Measurements from ENCODE around the gene BTBD16. TPM values are rescaled to one million over a fixed set of nuclear protein-coding genes. Genes with fewer than 3 reads are reported as not detected.

BTBD16 gene
- total RNA-seq, 1 donor from 2014 or later: not detected

DNA sequence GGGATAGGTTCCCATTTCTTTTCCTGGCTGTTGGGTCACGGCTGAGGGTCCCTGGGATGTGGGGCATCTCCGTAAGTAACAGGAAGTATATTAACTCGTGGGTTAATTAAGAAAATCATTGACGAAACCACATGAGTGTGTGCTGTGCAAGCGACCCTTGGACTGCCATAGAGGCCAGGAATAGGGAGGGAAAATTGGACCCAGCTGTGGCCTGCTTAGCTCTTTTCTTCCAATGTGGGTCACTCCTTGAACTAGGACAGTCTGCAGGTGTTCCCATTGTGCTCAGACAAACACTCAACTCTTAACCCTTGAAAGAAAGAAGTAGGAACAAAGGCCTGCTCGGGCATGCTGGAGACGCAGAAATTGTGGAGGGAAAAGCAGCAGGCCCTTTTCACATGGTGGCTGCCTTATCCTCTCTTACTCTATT lies 77.9 kb downstream of the BTBD16 start:
- H3K4me1 ChIP-seq: no peaks in the 10 kb centered on the region
- intact Hi-C loops (cut with DNase I): no loop called here
- no peak for TF ChIP-seq CTCF (IDR thresholded peaks at IDR 0.05)
- H3K27ac ChIP-seq: no peak overlapping the region
- H3K27me3 ChIP-seq: no peaks in the 10 kb centered on the region
- no peak for DNase-seq (ENCODE audit: low spot score in 2 of 2)
- no peaks in the 10 kb centered on the region for H3K36me3 ChIP-seq
- no peaks in the 10 kb centered on the region for H3K9me3 ChIP-seq
- H3K4me3 ChIP-seq: no peak overlapping the region

DNA sequence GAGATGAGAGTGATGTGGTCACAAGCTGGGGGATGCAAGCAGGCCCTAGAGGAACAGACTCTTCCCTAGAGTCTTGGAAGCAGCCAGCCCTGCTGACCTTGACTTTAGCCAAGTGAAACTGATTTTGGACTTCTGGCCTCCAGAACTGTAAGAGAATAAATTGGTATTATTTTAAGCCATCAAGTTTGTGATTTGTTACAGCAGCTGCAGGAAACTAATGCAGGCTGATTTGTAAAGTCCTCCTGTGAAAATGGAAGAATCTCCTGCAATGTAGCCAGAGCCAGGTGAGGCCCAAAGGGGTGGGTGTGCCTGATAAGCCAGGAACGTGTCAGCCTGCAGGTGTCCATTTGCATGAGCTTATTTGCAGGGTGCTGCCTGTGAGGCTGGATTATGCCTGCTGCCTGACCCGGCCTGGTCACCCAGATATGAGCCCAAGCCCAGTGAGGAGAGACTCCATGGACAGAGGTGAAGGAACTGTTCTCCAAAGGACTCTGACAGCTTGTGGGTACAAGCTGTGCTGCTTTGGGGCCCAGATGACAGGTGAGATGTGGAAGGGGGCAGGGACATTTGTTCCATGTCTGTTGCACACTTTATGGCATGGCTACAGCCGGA lies 78.8 kb downstream of the BTBD16 start:
- Histone ChIP-seq H3K36me3 (no peaks in the 10 kb centered on the region), H3K9me3 (no peaks in the 10 kb centered on the region), H3K4me3 (no peak overlapping the region), H3K27ac (no peak overlapping the region), H3K27me3 (no peaks in the 10 kb centered on the region), H3K4me1 (no peaks in the 10 kb centered on the region)
- TF ChIP-seq CTCF (IDR thresholded peaks at IDR 0.05): no peak
- no peak for DNase-seq (ENCODE audit: low spot score in 2 of 2)
- intact Hi-C loops (cut with DNase I): no loop called here

GRCh38 chr10:122350893-122351292 lies 79.8 kb downstream of the BTBD16 start:
- Histone ChIP-seq H3K4me1 (no peaks in the 10 kb centered on the region), H3K27me3 (no peaks in the 10 kb centered on the region), H3K27ac (no peak overlapping the region), H3K4me3 (no peak overlapping the region), H3K36me3 (no peaks in the 10 kb centered on the region), H3K9me3 (no peaks in the 10 kb centered on the region)
- intact Hi-C loops (cut with DNase I): no loop called here
- DNase-seq (ENCODE audit: low spot score in 2 of 2): no peak
- TF ChIP-seq CTCF (IDR thresholded peaks at IDR 0.05): no peak

DNA sequence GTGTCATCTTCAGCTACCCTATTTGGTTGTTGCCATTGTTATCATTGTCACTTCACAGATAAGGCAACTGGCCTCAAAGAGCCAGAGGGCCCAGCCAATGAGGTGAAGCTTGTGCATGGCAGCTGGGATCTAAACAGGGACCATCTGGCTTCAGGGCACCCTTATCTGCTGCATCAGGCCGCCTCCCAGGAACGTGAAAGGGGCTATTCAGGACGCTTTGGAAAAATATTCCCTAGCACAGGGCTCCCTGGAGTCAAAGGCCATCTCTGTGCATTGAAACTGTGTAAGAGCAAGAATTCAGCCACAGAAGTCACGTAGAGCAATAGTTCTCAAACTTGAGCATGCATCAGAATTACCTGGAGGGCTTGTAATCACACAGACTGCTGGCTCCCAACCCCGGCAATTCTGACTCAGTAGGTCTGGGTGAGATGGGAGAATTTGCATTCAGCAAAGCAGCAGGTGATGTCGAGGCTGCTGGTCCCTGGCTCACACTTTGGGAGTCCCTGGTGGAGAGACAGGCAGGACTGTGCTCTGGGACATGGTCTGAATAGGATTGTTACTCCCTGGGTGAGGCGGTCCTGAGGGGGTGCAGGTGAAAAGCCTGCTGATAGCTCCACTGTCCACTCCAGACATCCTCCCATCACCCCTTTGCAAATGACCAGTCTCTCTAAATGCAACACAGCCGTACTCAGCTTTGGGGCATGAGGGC lies 81.9 kb downstream of the BTBD16 start:
- TF ChIP-seq CTCF (IDR thresholded peaks at IDR 0.05): no peak
- H3K36me3 ChIP-seq: no peaks in the 10 kb centered on the region
- H3K9me3 ChIP-seq: no peaks in the 10 kb centered on the region
- no peaks in the 10 kb centered on the region for H3K27me3 ChIP-seq
- no peak overlapping the region for H3K4me3 ChIP-seq
- H3K27ac ChIP-seq: no peak overlapping the region
- no peaks in the 10 kb centered on the region for H3K4me1 ChIP-seq
- intact Hi-C loops (cut with DNase I): no loop called here
- DNase-seq (ENCODE audit: low spot score in 2 of 2): peak in 1 of 2 donors; percentile 37

DNA sequence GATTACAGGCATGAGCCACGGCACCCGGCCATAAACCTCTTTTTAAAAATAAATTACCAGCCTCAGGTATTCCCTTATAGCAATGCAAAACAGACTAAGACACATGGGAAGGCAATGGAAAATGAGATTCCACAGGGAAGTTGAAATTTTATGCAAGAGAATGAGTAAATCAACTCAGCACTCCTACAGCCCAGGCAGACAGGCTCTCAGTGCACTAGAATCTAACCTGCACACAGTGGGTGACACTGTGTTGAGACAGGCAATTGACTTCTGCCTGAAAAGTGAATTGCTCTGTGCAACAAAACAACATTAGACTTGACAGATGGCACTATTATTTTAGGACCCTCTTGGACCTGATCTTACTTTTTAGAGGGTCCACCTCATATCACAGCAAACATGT lies 83.3 kb downstream of the BTBD16 start:
- H3K4me1 ChIP-seq: no peaks in the 10 kb centered on the region
- no peaks in the 10 kb centered on the region for H3K36me3 ChIP-seq
- H3K4me3 ChIP-seq: no peak overlapping the region
- no peak for TF ChIP-seq CTCF (IDR thresholded peaks at IDR 0.05)
- no peaks in the 10 kb centered on the region for H3K27me3 ChIP-seq
- DNase-seq (ENCODE audit: low spot score in 2 of 2): peak in 1 of 2 donors; percentile 13
- intact Hi-C loops (cut with DNase I): no loop called here
- no peak overlapping the region for H3K27ac ChIP-seq
- no peaks in the 10 kb centered on the region for H3K9me3 ChIP-seq
